ENCODE measurements around the gene TTBK2.
A peak's percentile ranks its signal among the peaks of the same experiment; 100 is the strongest.

The TTBK2 gene

GRCh38 chr15:42750306-42750705 is 170.3 kb downstream of the TTBK2 start:
- no peak for DNase-seq

- no peak for DNase-seq
These were observed 171.3 kb downstream of the TTBK2 start for GRCh38 chr15:42749266-42749665.

DNA sequence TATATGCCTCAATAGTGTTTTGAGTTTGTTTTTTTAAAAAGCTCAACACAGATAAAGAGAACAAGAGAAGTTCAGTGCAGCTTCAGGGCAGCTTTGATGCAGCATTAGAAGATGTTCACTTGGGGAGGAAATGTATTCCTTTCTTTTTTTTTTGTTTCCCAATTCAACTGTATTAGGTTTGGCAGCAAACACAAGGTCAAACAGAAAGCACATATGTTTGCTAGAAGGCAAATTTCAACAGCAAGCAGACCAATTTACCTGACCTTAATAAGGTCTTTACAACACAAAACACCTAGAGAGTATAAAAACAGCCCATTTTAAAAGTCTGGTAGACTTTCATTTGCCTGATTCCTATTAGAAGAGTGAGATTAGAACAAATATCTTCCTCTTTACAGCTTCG is 176.4 kb downstream of the TTBK2 start:
- no peak for DNase-seq

GRCh38 chr15:42742149-42742548 is 178.4 kb downstream of the TTBK2 start:
- DNase-seq = no peak

DNA sequence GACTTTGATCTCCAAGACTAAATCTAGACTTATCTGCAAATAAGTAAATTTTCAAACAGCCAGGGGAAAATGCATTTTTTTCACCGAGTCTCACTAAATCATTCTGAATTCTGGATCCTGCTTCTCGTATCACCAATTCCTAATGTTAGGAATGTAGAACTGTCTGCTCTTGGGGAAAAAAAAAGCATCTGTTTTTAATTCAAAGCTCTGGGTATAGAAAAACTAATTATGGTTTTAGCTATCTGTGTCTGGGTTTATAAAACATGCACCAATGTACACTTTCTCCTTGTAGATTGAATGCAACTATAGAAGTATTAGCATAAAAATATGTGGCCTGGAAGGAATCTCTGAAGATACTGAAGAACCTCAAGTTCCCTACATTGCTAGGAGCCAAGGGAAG is 178.9 kb downstream of the TTBK2 start:
- no peak for DNase-seq

GRCh38 chr15:42737529-42738328 is 182.8 kb downstream of the TTBK2 start:
- DNase-seq = peak; percentile 21

DNA sequence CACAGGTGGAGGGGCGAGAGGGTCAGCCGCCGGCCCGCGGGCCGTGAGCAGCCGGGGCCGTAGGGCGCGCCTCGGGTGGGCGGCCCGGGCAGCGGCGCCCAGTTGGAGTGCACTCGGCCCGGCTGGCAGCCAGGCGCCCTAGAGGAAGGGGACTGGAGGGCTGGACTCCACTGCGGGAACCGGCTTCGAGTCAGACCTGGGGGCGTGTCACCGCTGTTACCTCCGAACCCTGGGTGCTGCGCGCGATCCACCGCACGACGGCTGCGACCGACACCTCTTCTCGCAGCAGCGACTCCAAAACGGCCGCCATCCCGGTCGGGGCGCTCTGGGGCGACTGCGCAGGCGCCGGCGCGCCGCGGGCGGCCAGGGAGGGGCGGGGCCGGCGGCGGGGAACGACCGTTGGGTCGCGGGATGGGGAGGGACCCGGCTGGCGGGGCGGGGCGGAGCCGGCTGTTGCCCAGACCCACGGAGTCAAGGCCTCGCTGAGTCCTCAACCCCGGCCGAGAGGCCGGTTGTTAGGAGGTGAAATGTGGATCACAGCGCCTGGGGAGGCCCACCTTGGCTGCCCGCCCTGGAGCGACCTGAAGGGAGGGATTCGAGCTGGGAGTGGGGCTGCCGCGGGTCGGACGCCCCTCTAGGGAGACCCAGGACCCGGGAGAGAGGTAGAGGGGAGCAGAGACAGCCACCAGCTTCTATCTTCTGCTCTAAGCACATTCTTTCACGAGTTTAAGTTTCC is 183.6 kb downstream of the TTBK2 start, which contains the start of gene CDAN1:
TSS of gene CDAN1 (minus strand) at position 336 of the 736 bp plus-strand sequence. CDS start at position 310, 26 bp downstream.
- DNase-seq = peak; percentile 87

DNA sequence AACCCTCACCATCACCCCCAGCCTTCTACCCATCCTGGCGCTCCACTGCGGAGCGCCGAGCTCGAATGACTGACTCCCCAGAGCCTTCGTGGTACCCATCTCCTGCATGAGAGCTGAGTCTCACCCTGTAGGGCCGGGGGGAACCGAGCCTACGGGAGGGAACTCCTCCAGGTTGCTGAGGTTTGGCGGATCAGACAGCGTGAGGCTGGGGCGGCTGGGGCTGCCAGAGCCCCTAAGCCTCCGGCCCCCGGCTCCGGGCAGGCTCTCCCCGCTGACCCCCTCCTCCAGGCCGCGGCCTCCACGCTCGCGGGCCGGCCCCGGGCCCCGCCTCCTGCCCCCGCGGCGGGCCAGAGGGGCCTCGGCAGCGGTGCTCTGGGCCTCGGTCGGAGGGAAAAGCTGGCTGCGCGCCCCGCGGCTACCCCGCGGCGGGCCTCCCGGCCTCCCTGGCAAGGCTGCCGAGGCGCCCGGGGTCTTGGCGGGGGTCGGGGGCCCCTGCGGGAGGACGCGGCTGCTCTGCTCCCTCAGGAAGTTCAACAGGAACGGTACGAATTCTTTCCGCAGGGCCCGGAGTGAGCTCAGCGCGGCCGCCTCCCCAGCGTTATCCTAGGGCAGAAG is 184.3 kb downstream of the TTBK2 start:
- DNase-seq = peak; percentile 52

- no peak for DNase-seq
These were observed 185.0 kb downstream of the TTBK2 start for GRCh38 chr15:42735382-42736165.

DNA sequence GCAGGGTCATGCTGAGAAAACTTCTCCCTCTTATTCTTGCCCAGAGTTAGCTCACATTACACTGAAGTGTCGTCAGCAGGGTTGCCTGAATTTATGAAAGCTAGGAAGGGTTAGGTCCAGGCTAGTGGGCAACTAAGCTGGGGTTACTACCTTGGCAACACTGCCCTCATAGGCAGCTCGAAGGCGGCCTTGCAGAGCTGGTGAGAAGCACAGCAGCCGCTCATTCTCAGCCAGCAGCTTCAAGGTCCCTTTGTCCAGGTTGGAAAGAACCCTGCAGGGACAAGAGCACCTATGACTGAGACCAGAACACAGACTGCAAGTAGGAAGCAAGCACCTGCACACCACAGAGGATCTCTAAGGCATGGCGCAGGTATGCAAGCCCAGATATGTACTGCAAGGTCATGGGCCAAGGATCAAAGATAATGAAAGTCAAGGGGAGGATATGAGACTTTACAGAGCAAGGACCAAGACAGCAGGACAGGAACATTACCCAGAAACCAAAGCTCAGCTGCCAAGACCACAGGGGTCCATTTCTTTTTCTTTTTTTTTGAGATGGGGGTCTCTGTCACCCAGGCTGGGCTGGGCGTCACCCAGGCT is 186.4 kb downstream of the TTBK2 start:
- DNase-seq = no peak

DNA sequence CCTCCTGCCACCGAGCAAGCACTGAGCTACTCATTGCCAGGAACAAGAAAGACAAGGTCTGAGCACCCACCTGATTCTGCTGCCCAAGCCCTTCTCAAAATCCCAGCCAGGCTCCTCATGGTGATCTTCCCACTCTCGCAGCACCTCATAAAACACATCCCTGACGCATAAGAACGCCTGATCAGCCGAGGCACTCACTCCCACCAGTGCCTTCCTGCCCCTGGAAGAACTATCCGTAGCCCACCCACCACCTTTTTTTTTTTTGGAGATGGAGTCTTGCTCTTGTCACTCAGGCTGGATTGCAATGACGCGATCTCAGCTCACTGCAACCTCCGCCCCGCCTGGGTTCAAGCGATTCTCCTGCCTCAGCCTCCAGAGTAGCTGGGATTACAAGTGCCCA is 187.6 kb downstream of the TTBK2 start:
- DNase-seq = no peak

GRCh38 chr15:42732095-42732827 is 188.3 kb downstream of the TTBK2 start:
- DNase-seq = no peak

DNA sequence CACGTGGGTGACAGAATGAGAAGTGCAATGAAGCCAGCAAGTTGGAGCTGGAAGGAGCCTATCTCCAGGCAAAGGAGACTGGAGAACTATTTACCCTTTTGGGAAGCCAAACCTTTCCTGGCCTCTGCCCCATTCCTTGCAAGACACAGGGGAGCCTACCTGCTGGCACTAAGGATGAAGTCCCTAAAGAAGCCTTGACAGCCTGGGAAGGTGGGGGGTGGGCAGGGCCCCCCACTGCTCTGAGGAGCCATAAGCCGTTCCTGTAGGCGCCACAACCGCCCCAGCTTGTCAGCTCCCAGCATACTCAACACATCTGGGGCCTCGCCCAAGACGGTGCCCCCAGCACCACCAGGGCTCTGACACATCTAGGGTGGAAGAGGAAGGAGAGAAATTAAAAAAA is 189.1 kb downstream of the TTBK2 start:
- DNase-seq = no peak

DNA sequence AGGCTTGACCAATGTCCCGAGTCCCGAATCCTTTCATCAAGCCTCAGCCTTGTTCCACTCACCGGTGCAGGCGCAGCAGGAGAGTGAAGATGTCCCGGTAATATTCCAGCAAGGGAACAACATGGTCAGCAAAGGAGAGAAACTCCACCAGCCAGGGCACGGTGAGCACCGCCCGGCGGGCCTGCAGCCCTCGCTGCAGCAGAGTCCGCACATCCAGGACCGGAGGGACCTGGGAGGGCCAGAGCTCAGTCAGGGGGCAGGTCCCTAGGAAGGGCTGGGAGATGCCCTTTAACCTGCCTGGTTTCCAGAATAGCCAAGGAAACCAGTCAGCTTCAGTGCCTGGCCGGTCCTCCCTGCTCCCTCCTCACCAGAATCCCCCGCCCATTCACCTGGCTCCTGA is 190.0 kb downstream of the TTBK2 start:
- DNase-seq = no peak

DNA sequence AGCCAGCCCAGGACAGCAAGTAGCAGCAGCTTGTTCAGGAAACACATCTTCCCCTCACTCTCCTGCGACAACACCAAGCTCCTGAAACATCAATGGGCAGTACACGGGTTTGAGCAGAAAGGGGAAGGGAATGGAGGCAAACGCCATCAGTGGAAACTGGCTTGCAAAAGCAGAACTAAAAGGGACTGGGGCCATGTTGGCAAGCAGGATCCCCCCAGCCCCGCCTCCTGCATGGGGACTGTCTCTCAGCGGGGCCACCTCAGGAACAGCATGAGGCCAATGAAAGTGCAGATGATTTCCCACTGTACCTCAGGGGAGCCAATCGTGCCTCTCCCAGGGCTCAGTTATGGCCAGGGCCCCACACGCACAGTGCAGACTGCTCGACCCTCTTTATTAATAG is 190.4 kb downstream of the TTBK2 start:
- DNase-seq = no peak

- DNase-seq = no peak
These were observed 191.2 kb downstream of the TTBK2 start for GRCh38 chr15:42729409-42729808.

- no peak for DNase-seq
These were observed 191.6 kb downstream of the TTBK2 start for GRCh38 chr15:42728972-42729371.

GRCh38 chr15:42728560-42728959 is 192.0 kb downstream of the TTBK2 start:
- DNase-seq = no peak

DNA sequence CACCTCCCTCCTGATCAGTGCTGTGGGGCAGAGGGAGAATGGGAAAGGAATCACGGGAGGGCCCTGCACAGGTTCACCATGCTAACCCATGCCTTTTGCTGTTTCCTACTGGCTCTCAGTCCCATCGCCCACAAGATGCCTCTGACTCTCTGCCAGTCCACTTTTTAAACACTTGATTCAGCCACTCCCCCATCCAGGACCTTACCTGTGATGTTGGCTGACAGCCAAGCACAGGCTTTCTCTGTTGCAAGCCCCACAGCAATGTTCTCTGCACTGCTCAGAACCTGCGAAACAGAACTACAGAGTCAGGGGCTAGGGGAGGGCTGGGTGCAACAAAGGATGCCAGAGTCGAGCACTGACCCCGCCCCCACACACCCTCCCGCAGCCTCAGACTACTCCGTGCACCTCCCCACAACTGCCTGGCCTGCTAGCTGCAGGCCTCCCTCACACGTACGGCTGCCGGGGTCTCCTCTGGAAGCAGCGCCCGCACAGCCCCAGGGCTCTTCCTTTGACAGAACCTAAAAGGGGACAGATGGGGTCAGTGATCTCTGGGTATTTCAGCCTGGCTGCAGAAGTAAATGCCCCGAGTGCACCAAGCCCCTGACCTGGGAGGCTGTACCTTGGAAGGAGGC is 192.7 kb downstream of the TTBK2 start:
- DNase-seq = peak; percentile 37

DNA sequence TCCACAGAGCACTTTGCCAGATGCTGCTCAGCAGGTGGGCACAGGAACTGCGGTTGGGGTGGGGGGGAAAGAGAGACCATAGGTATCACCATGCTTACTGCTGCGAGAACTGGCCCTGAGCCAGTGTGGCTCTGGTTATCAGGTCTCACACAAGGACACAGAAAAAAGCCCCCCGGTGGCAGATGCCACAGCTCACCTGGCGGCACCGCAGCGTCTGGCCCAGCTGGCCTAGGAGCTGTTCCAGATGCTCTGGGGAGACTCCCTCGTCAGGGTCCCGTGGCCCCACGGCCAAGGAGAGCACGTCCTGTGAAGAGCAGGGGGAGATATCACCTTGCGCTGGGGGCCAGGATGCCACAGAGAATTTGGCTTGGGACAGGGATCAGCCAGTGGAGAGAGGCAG is 194.5 kb downstream of the TTBK2 start:
- DNase-seq = no peak

GRCh38 chr15:42725331-42725903 is 195.2 kb downstream of the TTBK2 start:
- no peak for DNase-seq

Measured in DMS53 (cell line).